Urothelium cell line (cell line): ENCODE results near the gene SNX32.

Experiments
- DNase-seq: peaks from one replicate; pipeline ENCODE4 v3.0.0; 2011; ENCODE audit warnings: low spot score, mixed read lengths
- FAIRE-seq: peaks from 2 replicates; lab custom pipeline; 2011; peaks lifted over from hg19 to GRCh38; lab: Jason Lieb, UNC

Gene SNX32

DNA sequence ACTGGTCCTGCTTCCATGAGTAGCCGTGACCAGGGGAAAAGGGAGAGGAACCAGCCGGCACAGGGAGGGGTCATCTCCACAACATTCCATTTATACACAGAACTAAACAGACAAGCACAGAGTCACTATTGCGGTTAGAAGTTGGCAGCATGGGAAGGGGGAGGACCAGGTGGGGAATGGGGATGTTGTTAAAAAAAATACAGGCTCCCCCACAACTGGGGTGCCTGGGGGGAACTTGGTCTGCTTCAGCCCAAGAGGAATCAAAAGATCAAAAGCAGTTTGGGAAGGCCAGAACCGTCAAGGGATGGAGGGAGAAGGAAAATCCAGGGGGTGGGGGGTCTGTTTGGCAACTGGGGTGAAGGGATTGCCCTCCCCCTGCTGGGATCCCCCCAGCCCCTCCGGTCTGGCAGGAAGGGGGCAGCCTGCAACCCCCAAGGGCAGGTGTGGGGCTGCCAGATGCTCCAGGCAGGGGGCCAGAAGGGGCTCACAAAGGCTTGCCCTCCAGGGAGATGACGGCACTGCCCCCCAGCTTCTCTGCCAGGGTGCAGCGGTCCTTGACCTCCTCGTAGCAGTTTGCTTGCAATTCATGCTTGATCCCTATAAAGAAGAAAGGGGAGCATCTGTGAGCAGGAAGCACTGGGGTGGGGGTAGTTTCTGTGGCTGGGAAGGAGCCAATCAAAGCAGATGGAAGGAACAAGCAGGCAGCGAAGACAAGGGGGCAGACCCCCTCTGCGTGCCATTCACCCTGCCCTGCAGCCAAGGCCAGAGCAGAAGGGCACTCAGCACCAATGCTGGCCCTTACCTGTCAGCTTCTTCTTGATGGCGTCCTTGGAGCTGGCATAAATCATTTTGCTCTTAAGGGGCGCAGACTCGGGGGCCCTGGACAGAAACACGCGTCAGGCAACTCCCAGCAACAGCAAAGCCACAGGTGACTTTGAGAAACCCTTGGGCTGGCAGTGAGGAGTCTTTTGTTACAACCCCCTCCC lies 21.4 kb downstream of the SNX32 start:
- FAIRE-seq (no peak), DNase-seq (no peak)

- FAIRE-seq = no peak
Observed at GRCh38 chr11:65855927-65856363, 22.2 kb downstream of the SNX32 start.

DNA sequence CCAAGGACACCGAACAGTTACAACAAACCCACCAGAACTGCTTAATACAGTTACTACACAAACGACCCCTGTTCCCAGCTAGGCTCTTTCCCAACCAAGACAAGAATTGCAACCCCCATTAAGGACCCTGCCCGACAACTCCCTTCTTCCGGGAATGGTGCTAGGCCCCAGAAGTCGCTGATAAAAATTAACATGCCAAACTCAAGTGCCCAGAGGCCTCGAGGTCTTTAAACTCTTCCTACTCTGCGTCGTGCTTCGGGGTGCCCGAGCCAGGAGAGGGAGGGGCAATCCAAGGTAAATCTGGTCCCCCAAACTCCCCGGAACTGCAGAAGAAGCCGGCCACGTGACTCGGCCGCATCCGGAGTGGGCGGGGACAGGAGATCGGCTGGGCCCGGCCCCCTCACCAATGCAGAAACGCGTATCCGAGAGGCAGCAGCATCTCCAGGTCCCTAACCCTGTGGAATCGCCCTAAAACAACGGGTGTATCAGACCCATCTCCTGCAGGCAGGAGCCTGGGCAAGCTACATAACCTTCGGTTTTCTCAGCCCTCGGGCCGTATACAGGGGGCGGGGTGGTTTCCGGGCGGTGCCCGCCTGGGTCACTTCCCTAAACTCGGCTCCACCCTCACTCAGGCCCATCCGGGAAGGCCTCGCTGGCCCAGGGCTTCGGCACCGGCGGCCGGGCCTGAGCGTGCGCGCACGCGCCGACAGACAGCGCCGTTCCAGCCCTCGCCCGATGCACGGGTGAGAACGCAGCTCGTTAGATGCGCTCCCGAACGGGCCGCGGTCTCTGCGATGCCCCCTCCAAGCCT lies 23.1 kb downstream of the SNX32 start:
- FAIRE-seq = no peak

More at GRCh38 chr11:65855927-65856363, 22.2 kb downstream of the SNX32 start:
- no peak for DNase-seq

DNA sequence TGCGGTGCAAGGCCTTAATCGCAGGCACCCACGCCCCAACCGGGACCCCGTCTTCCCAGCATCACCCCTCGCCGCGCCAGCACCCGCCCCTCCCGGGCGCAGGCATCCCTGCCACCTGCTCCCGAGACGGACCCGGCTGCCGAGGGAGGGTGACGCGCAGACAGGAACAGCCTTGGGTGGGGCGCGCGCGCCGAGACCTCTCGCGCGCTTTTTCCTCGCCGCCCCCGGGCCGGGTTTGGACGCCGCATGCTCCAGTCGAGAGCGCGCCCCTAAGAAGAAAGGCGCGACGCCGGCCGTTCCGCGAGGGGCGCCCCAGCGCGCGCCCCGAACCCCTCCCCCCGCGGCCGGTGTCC lies 23.7 kb downstream of the SNX32 start:
- DNase-seq = no peak
- no peak for FAIRE-seq

More for the DNA sequence above, 23.1 kb downstream of the SNX32 start:
- DNase-seq = peak; percentile 65

DNA sequence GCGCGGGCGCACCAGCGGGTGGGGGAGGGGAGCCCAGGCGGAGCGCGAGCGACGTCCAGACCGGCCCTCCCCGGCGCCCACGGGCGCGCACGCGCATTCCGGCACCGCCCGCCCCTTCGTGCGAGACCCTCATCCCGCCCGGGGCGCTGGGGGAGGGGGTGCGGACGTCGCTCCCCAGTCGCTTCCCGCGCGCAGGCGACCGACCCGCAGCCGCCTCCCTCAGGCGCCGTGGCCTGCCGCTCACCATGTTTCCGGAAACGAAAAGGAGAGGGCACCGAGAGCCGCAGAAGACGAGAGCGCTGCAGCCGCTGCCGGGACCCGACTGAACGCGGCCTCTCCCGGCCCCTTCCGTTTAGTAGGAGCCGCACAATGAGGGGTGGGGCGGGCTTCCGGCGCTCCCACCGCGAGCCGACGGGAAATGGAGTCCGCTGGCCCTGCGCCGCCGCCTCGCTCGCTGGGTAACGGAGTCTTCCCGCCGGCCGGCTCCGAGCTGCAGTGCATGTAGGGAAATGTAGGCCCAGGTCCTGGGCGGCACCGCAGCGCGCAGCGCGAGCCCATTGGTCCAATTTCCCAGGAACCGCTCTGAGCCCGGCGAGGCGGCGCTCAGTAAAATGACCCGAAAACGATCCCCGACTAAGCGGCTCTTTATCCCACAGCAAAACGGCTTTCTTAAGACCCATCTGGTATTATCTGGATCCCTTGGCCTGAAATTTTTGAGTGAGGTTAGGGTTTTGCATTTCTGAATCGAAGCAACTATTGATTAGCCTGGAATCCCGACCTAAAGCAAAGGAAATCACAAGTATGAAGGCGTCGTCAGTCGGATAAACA lies 24.3 kb downstream of the SNX32 start, which contains the start of gene CFL1:
TSS of gene CFL1 (minus strand) at position 328 of the 828 bp plus-strand sequence. CDS start at position 247, 81 bp downstream.
- DNase-seq (peak; percentile 94), FAIRE-seq (peak; percentile 55)

DNA sequence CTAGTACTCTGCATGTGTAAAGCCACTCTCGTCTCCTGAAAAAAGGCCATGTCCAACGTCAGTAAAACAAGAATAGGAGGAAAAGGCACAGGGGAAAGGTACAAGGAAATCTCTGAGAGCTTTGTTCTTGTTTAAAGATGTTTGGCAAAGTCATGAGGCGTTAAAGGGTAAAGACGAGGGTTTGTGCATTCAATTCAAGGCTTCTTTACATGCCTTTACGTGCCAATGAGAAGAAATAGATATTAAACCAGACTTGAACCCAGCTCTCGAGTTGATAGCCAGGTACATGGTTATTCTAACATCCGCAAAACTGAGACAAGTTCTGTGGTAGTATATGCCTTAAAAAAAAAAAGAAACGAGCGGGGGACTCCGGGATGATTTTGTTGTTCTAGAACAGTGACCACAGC lies 24.9 kb downstream of the SNX32 start:
- DNase-seq (no peak), FAIRE-seq (no peak)

- FAIRE-seq = no peak
- peak; percentile 94 for DNase-seq
Observed at GRCh38 chr11:65859095-65859811, 25.5 kb downstream of the SNX32 start.

DNA sequence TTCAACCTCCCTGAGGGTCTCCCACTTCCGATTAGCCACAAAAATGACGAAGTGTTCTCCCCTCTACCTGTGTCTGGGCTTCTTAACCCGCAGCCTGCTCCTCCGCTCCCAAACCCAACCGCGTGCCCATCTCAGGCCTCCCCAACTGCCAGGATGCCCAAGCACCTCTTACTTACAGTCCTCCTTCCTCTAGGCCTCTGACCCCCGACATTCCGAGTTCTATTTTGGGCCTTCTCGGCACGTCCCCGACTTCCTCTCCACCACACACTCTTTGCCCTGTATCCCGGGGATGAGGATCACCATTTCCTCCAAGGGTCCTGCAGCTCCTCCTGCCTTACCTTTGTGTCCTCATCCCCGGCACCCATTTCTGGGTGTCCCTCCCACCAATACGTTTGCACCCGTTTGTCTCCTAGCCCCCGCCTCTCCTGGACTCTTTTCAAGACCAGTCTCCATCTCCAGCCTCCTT lies 26.1 kb downstream of the SNX32 start:
- FAIRE-seq = no peak

DNA sequence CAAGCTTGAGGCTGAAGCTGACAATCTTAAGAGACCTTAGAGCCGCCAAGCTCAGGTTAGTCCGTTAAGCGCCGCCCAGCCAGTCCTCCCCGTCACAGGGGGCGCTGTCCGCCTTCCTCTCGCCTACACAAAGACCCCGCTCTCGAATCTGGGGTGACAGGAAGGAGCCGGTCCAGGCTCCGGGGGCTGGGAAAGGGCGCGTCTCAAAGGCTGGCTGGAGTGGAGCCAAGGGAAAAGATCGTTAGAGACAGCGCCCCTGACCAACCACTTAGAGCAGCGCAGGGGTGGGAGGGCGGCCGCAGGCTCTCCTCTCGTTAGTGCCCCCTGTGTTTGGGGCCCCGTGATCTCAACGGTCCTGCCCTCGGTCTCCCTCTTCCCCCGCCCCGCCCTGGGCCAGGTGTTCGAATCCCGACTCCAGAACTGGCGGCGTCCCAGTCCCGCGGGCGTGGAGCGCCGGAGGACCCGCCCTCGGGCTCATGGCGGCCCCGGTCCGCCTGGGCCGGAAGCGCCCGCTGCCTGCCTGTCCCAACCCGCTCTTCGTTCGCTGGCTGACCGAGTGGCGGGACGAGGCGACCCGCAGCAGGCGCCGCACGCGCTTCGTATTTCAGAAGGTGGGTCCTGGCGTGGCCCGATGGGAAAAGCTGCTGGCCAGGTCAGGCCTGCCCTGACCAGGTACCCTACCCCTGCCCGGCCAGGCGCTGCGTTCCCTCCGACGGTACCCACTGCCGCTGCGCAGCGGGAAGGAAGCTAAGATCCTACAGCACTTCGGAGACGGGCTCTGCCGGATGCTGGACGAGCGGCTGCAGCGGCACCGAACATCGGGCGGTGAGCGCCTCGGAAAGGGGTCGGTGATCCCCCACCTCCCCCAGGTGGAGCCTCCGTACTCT lies 26.8 kb downstream of the SNX32 start, which contains the start of gene MUS81:
TSS of gene MUS81 (plus strand) at position 156 of the 887 bp plus-strand sequence. CDS start at position 477, 321 bp downstream.
- FAIRE-seq (no peak), DNase-seq (peak; percentile 91)

More for the DNA sequence above, 26.1 kb downstream of the SNX32 start:
- DNase-seq = no peak

GRCh38 chr11:65861165-65861505 lies 27.4 kb downstream of the SNX32 start:
- FAIRE-seq = no peak

DNA sequence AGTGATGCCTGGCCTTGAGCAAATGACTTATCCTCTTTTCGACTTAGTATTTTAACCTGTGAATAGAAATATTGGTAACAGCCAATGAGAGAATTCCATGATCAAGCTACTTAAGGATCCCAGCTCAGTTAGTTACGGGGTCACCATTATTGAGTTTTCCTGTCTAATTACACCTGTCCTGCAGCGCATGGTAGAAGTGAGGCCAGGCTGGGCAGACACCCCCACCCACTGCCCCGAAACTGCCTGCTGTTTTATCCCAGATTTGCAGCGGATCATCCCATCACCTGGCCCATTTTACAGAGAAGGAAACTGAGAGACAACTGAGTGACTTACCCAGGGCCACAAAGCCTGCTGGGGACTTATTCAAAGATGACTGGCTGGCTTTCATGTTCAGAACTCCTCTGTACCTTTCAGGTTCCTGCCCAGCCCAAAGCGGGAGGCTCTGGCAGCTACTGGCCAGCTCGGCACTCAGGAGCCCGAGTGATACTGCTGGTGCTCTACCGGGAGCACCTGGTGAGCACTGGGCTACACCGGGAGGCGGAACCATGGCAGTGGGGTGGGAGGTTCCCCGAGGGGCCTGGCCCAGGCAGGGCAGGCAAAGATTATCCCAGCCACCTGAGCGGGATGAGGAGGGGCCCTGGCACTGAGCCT lies 27.9 kb downstream of the SNX32 start:
- FAIRE-seq = no peak
- no peak for DNase-seq

More at GRCh38 chr11:65861165-65861505, 27.4 kb downstream of the SNX32 start:
- no peak for DNase-seq

GRCh38 chr11:65862191-65862735 lies 28.5 kb downstream of the SNX32 start:
- FAIRE-seq = no peak
- no peak for DNase-seq

GRCh38 chr11:65862941-65863888 lies 29.5 kb downstream of the SNX32 start:
- no peak for DNase-seq

DNA sequence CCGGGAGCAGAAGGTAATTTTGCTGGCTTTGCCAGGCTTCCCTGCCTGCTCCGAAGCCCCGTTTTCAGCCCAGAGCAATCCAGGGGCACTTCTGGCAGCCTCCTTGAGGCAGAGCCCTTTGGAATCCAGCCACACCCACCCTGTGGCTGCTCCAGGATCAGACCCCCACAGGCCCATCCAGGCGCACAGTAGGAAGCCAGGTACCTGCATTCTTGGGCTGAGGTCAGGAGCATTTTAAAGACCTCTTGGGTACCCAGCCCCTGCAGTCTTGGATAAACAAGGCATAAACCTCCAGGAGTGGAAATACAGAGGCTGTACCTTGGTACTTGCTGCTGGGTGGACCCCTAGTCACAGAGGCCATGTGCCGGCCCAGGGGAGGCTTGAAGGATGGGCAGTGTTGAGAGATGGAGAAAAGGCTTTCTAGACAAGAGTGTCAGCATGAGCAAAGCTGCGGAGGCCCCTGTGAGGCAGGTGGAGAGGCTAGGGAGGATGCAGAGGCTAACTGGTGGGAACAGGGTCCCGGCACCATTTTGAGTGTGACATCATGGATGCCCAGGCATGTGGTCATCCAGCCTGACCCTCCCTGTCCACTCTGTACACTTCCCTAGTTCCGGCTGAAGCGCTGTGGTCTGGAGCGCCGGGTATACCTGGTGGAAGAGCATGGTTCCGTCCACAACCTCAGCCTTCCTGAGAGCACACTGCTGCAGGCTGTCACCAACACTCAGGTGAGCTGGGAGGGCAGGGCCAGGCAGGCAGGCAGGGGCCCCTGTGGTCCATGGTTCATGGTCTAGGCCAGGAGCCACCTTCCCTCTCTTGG lies 30.3 kb downstream of the SNX32 start:
- DNase-seq (no peak), FAIRE-seq (no peak)

More at GRCh38 chr11:65862941-65863888, 29.5 kb downstream of the SNX32 start:
- no peak for FAIRE-seq

DNA sequence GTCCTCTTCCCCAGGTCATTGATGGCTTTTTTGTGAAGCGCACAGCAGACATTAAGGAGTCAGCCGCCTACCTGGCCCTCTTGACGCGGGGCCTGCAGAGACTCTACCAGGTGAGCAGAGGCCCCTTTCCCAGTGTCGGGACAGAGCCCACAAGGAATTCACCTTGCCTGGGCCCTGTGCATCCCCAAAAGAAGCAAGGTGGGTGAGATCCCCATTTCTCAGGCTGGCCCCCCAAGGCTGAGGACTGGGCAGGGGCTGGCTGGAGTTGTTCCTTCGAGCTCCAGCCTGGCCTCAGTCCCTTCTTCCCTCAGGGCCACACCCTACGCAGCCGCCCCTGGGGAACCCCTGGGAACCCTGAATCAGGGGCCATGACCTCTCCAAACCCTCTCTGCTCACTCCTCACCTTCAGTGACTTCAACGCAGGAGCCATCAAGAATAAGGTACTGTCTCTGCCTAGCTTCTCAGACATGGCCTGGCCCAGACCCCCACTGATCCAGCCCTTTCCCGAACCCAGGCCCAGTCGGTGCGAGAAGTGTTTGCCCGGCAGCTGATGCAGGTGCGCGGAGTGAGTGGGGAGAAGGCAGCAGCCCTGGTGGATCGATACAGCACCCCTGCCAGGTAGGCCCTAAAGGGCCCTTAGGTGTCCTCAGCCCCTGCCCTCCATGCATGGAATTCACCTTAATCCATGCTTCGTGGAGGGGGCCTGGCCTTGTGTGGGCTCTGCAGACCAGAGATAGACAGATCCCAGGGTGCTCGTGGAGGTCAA lies 31.1 kb downstream of the SNX32 start:
- DNase-seq (no peak), FAIRE-seq (no peak)
